CD4-positive, alpha-beta T cell treated with Interleukin-15 for 4 hours (primary cell): ENCODE measurements around the gene LRP10.
"Not testable (repeated sequence)": the region's sequence is repeated elsewhere in the genome, so short reads cannot be mapped to it uniquely, and the experiment has no call there.

ENCODE experiments used
- DNase-seq: peaks from one replicate; pipeline ENCODE4 v3.0.0-alpha.2; 2020; ENCODE audit warnings: low spot score

Gene LRP10

GRCh38 chr14:22887260-22887989, 15.9 kb downstream of the LRP10 start:
- peak; percentile 73 for DNase-seq

DNA sequence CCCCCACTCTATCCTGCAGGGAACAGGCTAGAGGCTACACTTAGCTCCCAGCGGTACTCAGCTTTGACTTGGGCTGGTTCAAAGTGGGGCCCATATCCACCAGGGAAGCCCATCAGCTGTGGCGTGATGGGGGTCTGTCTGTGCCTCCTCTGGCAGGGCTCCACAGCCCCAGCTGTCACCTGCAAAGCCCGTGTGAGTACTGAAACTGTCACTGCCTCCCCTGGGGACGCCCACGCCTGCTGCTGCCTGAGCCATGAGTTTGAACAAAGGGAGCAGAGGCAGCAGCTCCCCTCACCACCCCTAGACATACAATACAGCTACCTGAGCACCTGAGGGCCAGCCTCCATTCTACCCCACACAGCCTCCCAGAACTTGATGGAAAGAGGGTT, 16.4 kb downstream of the LRP10 start:
- DNase-seq, result no peak

- peak; percentile 13 for DNase-seq
Observed at GRCh38 chr14:22888662-22889061, 17.1 kb downstream of the LRP10 start.

DNA sequence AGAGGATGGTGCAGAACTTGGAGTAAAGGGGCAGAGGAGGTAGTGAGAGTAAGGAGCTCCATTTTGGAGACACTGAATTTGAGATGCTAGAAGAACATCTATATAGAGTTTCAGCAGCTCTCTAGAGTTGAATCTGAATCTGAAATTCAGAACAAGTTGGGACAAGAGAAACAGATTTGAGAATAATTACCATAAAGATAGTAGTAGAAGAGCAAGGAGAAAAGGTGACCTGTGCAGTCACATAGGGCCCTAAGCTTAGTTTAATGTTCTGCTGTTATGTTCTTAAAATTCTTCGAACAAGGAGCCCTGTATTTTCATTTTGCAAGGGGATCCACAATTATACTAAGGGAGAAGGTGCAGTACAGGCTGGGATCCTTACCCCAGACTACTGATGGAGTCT, 18.9 kb downstream of the LRP10 start:
- no peak for DNase-seq

DNA sequence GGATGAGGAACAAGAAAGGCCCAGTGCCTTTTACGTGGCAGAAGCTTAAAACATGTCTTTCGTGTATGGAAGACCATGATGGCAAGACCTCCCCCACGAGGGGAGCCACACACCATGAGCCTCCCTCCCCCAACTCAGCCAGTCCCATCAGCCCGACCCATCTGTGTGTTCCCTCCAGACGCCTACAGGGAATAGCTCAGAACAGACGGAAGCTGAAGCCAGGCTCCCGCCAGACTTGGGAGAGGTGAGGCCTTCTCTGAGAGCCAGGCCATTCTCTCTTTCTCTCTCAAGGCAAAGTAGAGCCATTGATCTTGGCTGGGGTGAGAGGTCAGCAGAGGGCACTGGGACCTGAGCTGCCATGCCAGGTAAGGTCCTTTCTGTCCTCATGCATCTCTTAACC, 20.9 kb downstream of the LRP10 start:
- DNase-seq, result no peak

- DNase-seq, result no peak
Observed at GRCh38 chr14:22893706-22894105, 22.2 kb downstream of the LRP10 start.

DNA sequence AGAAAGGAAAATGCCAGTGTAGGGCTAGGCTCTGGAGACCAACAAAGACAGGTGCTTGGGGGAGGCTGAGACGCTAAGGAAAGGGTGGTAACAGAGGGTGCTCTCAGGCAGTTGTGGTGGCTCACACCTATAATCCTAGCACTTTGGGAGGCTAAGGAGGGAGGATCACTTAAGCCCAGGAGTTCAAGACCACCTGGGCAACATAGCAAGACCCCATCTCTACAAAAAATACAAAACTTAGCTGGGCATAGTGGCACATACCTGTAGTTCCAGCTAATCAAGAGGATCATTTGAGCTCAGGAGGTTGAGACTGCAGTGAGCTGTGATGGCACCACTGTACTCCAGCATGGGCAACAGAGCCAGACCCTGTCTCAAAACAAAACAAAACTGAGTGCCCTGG, 23.9 kb downstream of the LRP10 start:
- DNase-seq, result no peak

GRCh38 chr14:22896356-22896755, 24.8 kb downstream of the LRP10 start:
- DNase-seq, result no peak

- no peak for DNase-seq
Observed at GRCh38 chr14:22896760-22897159, 25.2 kb downstream of the LRP10 start.

GRCh38 chr14:22897357-22897756, 25.8 kb downstream of the LRP10 start:
- no peak for DNase-seq

GRCh38 chr14:22898302-22899090, 27.0 kb downstream of the LRP10 start:
- no peak for DNase-seq

DNA sequence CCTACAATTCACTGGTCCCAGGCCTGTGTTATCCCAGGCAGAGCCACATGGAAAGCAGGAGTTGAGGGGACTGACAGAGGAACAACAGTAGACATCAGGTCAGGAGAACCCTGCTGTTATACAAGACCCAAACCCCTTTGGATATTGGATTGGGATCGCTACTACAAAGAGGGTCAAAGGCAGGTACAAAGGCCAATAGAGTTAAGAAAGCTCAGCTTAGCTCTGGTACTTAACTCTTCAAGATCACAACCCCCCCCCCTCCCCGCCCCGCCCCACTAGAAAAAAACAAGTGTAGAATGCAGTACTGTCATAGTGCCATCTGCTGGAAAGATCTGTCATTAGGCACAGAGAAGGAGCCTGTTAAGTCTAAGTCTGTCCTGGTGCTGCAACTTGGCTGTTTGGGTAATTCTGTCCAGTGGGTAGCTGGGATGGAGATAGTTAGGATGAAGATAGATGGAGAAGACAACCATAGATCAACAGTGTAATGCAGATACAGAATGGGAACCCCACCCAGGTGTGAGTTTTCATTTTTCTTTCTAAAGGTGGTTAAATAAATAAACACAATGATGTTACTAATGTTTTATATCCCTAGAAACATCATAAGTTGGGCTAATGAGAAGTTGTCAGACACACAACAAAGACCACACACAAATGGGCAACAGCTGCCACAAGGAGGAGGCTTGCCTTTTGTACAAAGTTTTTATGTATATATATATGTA, 28.7 kb downstream of the LRP10 start:
- peak; percentile 70 for DNase-seq

DNA sequence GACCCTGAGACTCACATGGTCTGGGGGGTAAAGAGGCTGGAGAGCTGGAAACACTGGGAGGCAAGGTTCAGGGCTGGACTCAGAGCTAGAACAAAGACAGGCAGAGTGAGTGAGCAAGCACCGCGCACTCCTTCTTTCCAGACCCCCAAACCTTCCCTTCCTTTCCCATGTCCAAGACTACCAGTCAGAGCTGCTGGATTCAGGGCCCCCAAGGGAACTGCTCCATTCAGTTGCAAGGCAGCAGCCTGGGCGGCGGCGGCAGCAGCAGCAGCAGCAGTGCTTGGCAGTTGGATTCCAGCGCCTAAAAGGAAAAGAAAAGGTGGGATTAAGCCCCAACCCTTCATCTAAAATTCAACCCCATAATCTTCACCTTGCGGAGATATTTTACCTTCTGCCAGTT, 30.3 kb downstream of the LRP10 start:
- DNase-seq, result no peak

DNA sequence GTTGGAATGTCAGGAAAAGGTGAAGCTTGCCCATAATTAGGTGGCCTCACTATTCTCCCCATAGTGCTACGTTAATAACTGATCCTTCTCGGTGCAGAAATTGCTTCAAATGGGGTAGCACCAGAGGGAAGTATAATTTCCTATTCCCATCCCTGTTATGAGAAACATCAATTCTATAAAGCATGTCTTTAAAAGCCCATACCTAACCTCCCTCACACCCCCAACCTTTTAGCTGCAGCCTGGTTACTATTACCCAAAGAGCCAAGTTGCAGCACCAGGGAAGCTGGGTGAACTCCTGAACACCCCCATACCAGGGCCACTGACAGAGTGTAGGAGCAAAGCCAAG, 32.2 kb downstream of the LRP10 start:
- no peak for DNase-seq

DNA sequence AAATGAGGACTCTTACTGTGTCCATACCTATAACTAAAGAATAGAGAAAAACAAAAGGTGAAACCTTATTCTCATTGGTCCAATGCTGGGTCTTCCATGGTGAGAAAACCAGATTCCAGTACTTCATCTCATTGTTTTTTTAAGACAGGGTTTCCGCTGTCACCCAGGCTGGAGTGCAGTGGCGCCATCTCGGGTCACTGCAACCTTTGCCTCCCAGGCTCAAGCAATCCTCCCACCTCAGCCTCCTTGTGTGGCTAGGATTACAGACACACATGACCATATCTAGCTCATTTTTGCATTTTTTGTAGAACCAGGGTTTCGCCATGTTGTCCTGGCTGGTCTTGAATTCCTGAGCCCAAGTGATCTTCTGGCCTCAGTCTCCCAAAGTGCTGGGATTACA, 34.1 kb downstream of the LRP10 start:
- DNase-seq, result no peak

- no peak for DNase-seq
Observed at GRCh38 chr14:22906073-22906472, 34.5 kb downstream of the LRP10 start.

- DNase-seq, result no peak
Observed at GRCh38 chr14:22907429-22907828, 35.9 kb downstream of the LRP10 start.

- DNase-seq, result no peak
Observed at GRCh38 chr14:22908601-22909000, 37.1 kb downstream of the LRP10 start.

GRCh38 chr14:22910916-22911315, 39.4 kb downstream of the LRP10 start:
- no peak for DNase-seq

DNA sequence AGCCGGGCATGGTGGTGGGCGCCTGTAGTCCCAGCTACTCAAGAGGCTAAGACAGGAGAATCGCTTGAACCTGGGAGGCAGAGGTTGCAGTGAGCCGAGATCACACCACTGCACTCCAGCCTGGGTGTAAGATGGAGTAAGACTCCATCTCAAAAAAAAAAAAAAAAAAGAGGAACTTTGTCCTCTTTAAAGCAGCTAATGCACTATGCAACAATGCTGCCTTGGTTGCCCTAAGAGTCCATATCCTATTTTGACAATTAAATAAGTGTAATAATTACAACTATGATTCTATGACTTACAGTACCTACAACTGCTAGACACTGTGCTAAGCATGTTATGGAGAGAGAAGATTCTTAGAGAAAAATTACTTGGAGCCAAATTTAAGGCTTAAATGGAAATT, 43.3 kb downstream of the LRP10 start:
- DNase-seq, result not testable (repeated sequence)

DNA sequence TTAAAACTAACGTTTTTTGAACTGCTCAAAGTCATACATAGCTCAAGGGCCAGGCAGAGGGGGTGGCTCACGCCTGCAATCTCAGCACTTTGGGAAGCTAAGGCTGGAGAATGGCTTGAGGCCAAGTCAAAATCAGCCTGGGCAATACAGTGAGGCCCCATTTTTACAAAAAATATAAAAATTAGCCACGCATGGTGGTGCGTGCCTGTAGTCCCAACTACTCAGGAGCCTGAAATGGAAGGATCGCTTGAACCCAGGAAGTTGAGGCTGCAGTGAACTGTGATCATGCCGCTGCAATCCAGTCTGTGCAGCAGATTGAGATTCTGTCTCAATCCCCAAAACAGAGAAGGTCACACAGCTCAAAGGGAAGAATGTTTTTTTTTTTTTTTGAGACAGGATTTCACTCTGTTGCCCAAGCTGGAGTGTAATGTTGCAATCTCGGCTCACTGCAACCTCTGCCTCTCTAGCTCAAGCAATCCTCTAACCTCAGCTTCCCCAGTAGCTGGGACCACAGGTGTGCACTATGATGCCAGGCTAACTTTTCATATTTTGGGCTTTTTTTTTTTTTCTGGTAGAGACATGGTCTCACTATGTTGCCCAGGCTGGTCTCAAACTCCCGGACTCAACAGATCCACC, 44.5 kb downstream of the LRP10 start:
- DNase-seq, result no peak

GRCh38 chr14:22918804-22919600, 47.5 kb downstream of the LRP10 start, which contains the start of gene RBM23:
TSS of gene RBM23 (minus strand) at chr14:22919149.
- DNase-seq, result peak; percentile 100
